CD4-positive, alpha-beta T cell treated with Interferon gamma for 1 hour (primary cell): Measurements from ENCODE around the gene CFAP206.

Experiments
- DNase-seq: peaks from one replicate; pipeline ENCODE4 v3.0.0-alpha.2; 2020

The CFAP206 gene

GRCh38 chr6:87407901-87408720, at the start of gene CFAP206:
TSS of gene CFAP206 (plus strand) at chr6:87407972. CDS start at chr6:87409840, 1,868 bp downstream.
- DNase-seq: peak; percentile 81

DNA sequence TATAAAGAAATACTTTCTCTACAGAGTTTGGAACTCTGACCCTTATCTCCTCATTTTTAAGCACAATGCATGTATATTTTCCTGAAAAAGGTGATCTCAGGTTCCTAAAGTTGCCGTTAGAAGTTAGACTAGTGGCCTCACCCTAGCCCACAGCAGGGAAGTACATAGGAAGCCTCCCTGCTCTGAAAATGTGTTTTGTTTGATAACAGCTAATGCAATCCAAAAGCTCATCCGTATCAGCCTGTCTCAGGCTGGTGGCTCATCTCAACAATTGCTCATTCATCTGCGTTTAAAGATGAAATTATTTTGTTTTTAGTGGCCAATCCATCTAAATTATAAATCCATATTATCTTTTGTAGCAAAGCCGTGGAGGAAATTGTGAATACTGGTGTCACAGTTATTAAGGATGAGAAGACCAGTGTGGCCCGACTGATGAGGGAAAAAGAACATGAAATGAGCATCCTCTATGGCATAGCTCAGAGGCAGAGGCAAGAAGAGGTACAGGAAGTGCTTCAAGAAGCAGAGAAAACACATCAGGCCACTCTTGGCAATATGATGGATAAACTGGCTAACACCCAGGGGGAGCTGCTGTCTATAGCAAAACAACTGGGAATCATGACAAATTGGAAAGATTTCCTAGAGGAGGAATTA, 43.0 kb upstream of the CFAP206 start:
- DNase-seq: no peak

- DNase-seq: no peak
Measured at GRCh38 chr6:87366072-87366827, 41.5 kb upstream of the CFAP206 start.

- no peak for DNase-seq
Measured at GRCh38 chr6:87366899-87367298, 40.9 kb upstream of the CFAP206 start.

- DNase-seq: no peak
Measured at GRCh38 chr6:87373377-87373776, 34.4 kb upstream of the CFAP206 start.

GRCh38 chr6:87375315-87375714, 32.5 kb upstream of the CFAP206 start:
- DNase-seq: no peak

DNA sequence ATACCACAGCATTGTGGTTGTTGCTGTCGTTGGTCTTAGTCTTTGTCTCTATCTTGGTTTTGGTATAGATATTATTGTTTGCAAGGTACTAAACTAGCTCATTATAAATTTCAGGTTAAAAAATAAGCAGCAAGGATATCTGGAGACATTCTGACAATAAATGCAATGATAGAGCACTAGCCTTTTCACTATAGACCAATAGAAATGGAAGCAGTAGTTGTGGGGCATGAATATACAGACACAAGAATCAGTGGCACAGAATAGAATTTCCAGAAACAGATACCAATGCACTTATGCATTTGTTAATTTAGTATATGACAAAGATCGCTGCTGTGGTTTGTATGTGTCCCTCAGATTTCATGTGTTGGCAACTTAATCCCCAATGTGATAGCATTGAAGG, 31.1 kb upstream of the CFAP206 start:
- DNase-seq: no peak

- DNase-seq: no peak
Measured at GRCh38 chr6:87378947-87379346, 28.8 kb upstream of the CFAP206 start.

DNA sequence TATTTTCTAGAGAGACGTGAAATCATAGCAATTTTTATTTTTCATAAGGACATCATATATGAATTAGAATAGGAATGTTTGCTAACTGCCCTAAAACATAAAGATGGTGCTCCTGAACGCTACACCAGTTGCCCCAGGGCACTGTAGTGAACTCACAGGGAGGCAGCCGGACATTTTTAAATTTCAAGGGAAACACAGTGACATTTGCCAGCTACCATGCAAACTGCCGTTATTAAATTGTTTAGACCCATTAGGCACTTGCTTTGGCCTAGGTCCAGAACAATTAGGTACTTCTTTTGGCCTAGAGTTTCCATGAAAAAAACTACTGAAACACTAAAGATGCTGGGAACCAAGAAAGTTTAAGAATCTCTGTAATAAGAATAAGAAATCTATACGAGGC, 24.9 kb upstream of the CFAP206 start:
- DNase-seq: no peak

DNA sequence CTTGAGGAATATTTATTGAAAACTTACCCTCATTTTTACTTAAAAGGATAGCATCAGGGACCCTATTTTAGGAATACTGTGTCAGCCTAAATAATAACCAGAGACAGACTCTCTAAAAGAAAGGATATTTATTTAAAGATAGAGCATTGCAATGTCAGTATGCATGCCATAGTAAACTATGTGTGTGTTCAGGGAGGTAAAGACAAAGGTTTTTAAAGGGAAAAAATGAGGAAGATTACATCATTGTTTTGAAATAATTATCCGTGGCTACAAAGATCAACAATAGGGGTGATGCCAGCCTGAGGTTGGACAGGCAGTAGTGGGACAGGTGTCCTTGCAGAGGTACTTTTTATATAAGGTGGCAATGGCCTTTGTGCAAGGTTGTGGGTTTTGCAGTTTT, 23.7 kb upstream of the CFAP206 start:
- DNase-seq: no peak

GRCh38 chr6:87384449-87384848, 23.3 kb upstream of the CFAP206 start:
- no peak for DNase-seq

- DNase-seq: no peak
Measured at GRCh38 chr6:87391334-87391733, 16.4 kb upstream of the CFAP206 start.

DNA sequence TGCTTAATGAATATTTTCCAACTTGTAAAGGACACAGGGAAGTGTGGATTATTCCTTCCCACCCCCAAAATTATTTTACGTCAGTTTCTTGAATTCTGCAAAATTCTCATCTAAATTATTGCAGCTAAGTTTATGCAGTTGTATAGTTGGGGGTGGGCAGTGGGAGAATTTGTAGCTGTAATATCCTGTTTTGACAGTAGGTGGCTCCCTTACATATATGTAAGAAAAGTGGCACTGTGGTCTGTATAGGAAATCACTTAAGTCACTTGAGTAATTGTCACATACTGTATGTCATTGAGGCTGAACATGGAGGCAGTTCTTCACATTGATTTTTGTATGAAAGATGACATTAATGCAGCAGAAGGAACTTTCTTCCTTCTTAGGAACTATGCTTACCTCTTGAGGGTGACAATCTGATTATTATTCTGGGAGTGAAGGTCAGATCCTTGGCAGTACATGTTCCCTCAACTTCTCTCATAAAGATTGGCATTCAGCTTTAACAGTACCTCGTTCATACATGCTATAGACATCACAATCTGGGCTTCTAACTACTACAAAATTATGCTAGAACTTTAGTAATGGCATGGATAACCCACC, 14.6 kb upstream of the CFAP206 start:
- no peak for DNase-seq

DNA sequence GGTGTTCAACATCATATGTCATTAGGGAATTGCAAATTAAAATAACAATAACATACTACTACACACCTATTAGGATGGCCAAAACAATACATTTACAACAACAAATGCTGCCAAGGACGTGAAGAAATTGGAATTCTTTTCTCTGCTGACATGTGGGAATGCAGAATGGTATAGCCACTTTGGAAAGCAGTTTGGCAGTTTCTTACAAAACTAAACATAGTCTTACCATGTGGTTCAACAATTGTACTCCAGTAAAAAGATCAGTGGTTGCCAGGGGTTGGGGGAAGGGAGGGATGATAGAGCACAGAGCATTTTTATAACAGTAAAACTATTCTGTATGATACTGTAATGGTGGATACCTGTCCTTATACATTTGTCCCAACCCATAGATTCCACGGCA, 12.3 kb upstream of the CFAP206 start:
- no peak for DNase-seq

- peak; percentile 5 for DNase-seq
Measured at GRCh38 chr6:87396595-87397392, 11.0 kb upstream of the CFAP206 start.

GRCh38 chr6:87397656-87398055, 10.1 kb upstream of the CFAP206 start:
- DNase-seq: no peak

DNA sequence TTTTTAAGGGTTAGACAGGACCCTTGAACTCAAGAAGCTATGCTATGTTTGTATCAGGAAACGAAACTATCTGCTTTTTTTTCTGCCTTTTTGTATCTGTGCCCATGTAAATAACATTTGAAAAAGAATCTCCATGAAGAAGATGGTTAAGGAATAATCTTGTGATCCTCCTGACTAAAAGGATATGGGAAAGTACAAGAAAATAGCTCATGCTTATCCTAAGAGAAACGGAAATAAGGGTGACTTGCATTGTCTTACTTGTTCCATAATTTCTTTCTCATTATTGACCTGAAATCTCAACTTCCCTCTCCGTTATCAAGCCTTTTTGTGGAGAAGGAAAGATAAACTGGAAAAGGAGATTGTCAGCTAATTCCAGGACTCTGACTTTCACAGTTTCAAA, 5.9 kb upstream of the CFAP206 start:
- no peak for DNase-seq

DNA sequence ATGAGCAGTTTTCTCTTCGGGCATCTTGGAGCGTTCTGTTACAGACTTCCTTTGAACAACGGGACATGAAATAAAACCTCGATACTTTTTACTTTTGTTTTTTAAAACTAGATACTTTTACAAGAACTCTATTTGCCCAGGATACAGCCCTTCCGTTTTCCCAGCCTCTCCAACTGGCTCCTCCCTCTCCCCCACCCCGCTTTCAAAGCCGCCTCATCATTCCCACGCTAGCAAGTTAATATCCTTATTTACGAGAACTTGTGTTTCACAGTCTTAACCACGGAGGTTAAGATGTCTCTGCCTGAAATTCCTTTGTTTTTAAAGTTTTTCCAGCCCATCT, 241 bp upstream of the CFAP206 start:
- no peak for DNase-seq

DNA sequence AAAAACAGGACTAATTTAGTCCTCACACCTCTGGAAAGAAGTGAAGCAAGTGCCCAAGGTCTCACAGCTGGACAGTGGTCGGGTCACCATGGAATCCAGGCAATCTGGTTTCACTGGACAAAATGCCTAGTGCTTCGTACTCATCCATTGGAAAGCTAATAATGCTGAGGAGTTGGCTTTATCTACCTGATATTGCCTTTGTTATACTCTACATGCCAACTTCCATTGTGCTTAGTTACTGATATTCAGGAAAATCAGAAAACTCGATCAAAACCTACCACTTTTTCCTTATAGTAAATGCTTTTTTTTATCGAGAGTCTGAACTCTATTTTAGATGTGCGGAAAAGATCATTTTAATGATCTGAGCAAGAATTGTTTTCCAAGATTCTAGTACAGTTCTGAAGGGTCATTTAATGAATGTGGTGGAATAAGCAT, 966 bp downstream of the CFAP206 start:
- no peak for DNase-seq

DNA sequence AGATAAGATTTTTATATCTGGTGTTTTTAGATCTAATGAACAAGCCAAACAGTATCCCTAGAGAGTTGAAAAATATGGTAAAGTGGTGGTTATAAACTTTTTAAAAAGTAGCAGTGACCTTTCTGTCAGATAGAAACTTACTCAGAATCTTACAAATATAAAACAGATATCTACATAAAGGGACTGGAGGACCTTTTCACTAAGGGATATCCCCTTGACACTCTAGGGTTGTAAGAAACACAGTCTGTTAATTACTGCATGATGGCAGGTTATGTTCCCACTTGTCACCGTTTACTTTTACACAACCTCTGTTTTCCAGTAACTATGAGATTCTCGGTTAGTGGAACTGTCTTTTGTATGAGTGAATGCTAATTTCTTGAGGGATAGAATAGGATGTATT, 11.5 kb downstream of the CFAP206 start:
- no peak for DNase-seq

GRCh38 chr6:87420360-87420759, 12.6 kb downstream of the CFAP206 start:
- no peak for DNase-seq

DNA sequence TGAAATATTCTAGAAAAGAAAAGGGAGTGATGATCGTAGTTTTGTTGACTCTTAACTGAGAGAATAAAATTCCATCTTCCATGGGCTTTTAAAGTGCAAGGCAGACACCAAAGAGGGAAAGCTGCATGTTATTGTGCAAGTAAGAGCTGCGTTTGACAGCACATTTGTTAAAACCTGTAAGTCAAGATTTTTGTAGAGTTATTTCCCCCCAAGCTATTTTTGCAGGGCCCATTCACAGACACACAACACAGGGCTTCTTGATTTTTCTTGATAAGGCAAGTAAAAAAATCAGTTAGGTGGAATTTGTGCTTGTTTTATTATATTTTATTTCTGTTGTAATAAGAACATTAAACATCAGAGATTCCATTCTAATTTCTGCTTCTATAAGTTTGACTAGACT, 13.8 kb downstream of the CFAP206 start:
- no peak for DNase-seq

DNA sequence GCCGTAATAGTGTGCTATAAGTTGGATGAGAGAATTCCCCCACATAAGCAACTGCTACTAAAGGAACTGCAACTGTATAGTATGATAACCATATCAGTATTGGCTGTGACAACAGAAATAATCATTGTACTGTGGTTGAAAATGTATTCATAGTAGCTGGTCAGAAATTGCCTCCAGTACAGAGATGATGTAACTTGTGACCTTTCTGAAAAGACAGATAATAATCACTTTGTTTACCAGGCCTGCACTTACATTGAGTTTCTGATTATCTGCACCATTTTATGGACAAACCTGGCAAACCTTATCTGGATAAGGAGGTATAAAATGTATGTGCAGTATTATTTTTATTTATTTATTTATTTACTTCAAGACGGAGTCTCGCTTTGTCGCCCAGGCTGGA, 19.0 kb downstream of the CFAP206 start:
- DNase-seq: no peak
